PC-3 (cell line): ENCODE measurements around the gene SHANK3. TPM values are rescaled to one million over a fixed set of nuclear protein-coding genes. Genes with fewer than 3 reads are reported as not detected.
"Not testable (repeated sequence)": the region's sequence is repeated elsewhere in the genome, so short reads cannot be mapped to it uniquely, and the experiment has no call there.

Source experiments
- ATAC-seq: fragments of 200-7000 bp; cut with Tn5 transposase; 2 replicates; pipeline ENCODE4 v1.9.1; 2020; ENCODE audit warnings: mild to moderate bottlenecking, moderate library complexity
- BruUV-seq: library from RNA; stranded (reverse); fragments of 400-500 nt; replicated peaks from 2 replicates; lab custom pipeline; 2021; lab: Mats Ljungman, UMichigan
- CTCF ChIA-PET: fragments of 300-600 bp; sonication (Branson Sonifier 250); formaldehyde crosslinking; loops from one replicate; lab custom pipeline; 2022; ENCODE audit warnings: antibody characterized with exemption; lab: Charles Lee
- POLR2A ChIA-PET: fragments of 300-600 bp; sonication (Branson Sonifier 250); formaldehyde crosslinking; loops from one replicate; lab custom pipeline; 2022; ENCODE audit warnings: antibody characterized with exemption; ENCODE audit not compliant: unreplicated experiment; lab: Charles Lee
- DNase-seq: peaks from one replicate; pipeline ENCODE4 v3.0.0-alpha.2; 2015
- H2AFZ ChIP-seq: fragments of 300-600 bp; sonication (generic); 2 replicates; pipeline ENCODE4 v1.6.0; 2016; ENCODE audit warnings: antibody characterized with exemption, low read length
- H3F3A ChIP-seq: fragments of 300-600 bp; sonication (generic); one replicate; pipeline ENCODE4 v1.6.0; 2017; ENCODE audit warnings: antibody characterized with exemption, low read length, control low read depth, mild to moderate bottlenecking; ENCODE audit not compliant: unreplicated experiment
- H3K27ac ChIP-seq: fragments of 300-600 bp; sonication (generic); 2 replicates; pipeline ENCODE4 v1.5.1; 2016; ENCODE audit warnings: mild to moderate bottlenecking, low read length
- H3K27me3 ChIP-seq: fragments of 300-600 bp; sonication (generic); 2 replicates; pipeline ENCODE4 v1.6.1; 2016; ENCODE audit warnings: low read length, mixed read lengths
- H3K36me3 ChIP-seq: fragments of 300-600 bp; sonication (generic); 2 replicates; pipeline ENCODE4 v1.6.1; 2016; ENCODE audit warnings: low read depth, mixed run types, low read length, mixed read lengths
- H3K4me1 ChIP-seq: fragments of 300-600 bp; sonication (generic); 2 replicates; pipeline ENCODE4 v1.5.1; 2016; ENCODE audit warnings: low read length; ENCODE audit not compliant: insufficient read depth
- H3K4me2 ChIP-seq: fragments of 300-600 bp; sonication (generic); 2 replicates; pipeline ENCODE4 v1.6.0; 2016; ENCODE audit warnings: low read length
- H3K4me3 ChIP-seq: fragments of 300-600 bp; sonication (generic); 2 replicates; pipeline ENCODE4 v1.5.1; 2016; ENCODE audit warnings: mild to moderate bottlenecking, low read length, mixed read lengths
- H3K79me2 ChIP-seq: fragments of 300-600 bp; sonication (generic); 2 replicates; pipeline ENCODE4 v1.6.1; 2017; ENCODE audit warnings: low read length, mixed read lengths
- H3K9ac ChIP-seq: fragments of 300-600 bp; sonication (generic); 2 replicates; pipeline ENCODE4 v1.6.0; 2016; ENCODE audit warnings: mild to moderate bottlenecking, low read length
- H3K9me2 ChIP-seq: fragments of 300-600 bp; sonication (generic); replicated peaks from 2 replicates; pipeline ENCODE4 v1.6.1; 2016; ENCODE audit warnings: mixed run types, low read length, mixed read lengths
- H3K9me3 ChIP-seq: fragments of 300-600 bp; sonication (generic); 2 replicates; pipeline ENCODE4 v1.6.1; 2016; ENCODE audit warnings: low read length, mixed read lengths
- H4K20me1 ChIP-seq: fragments of 300-600 bp; sonication (generic); 2 replicates; pipeline ENCODE4 v1.6.1; 2016; ENCODE audit warnings: low read length, mixed read lengths
- EZH2 ChIP-seq: fragments of 300-600 bp; sonication (generic); IDR thresholded peaks from one replicate; pipeline ENCODE4 v1.6.1; 2017; ENCODE audit warnings: antibody characterized with exemption, mild to moderate bottlenecking, low read length; ENCODE audit not compliant: unreplicated experiment
- EZH2phosphoT487 ChIP-seq: fragments of 300-600 bp; sonication (generic); IDR thresholded peaks from 2 replicates; pipeline ENCODE4 v1.6.1; 2018; ENCODE audit warnings: mild to moderate bottlenecking, antibody characterized with exemption, low read length, borderline replicate concordance
- intact Hi-C: fragments of 100-400 bp; cut with micrococcal nuclease; formaldehyde crosslinking; loops from 2 replicates; pipeline ENCODE4 v1.9.0; 2023
- total RNA-seq: library from RNA; depleted of rRNA; stranded (reverse); fragments of >200 nt; gene quantifications from 2 replicates; pipeline ENCODE4 v1.2.3, GENCODE V29; 2014
- TF ChIP-seq, protein P1 (sequence below): fragments of 300-600 bp; sonication (generic); conservative IDR thresholded peaks from 2 replicates; pipeline ENCODE4 v1.5.1; 2017; ENCODE audit warnings: antibody characterized with exemption, low read depth, mild to moderate bottlenecking, low read length

The SHANK3 gene
- total RNA-seq, 1 experiment from 2014 or later, result 3.7 TPM

GRCh38 chr22:50657925-50658324, 14.7 kb upstream of the SHANK3 start:
- ATAC-seq, result no peak
- CTCF ChIA-PET, result no interaction called here

DNA sequence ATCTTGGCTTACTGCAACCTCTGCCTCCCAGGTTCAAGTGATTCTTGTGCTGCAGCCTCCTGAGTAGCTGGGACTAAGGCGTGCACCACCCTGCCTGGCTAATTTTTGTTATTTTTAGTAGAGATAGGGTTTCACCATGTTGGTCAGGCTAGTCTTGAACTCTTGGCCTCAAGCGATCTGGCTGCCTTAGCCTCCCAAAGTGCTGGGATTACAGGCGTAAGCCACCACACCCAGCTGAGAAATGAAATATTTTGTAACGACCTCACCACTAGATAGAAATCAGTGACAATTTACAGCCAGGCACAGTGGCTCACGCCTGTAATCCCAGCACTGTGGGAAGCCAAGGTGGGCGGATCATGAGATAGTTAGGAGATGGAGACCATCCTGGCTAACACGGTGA, 12.9 kb upstream of the SHANK3 start:
- H3K36me3 ChIP-seq, CTCF ChIA-PET, POLR2A ChIA-PET: not testable (repeated sequence)

More at GRCh38 chr22:50657925-50658324, 14.7 kb upstream of the SHANK3 start:
- no peak overlapping the region for H3K4me3 ChIP-seq
- no peak for TF ChIP-seq EZH2
- no peak for TF ChIP-seq EZH2phosphoT487
- peaks cover 19% of the 10 kb centered on the region for H3K4me1 ChIP-seq
- DNase-seq, result no peak
- H2AFZ ChIP-seq, result no peak overlapping the region
- no peak overlapping the region for H3K4me2 ChIP-seq
- H3K27me3 ChIP-seq, result no peaks in the 10 kb centered on the region
- H3K9ac ChIP-seq, result no peak overlapping the region
- H3K9me3 ChIP-seq, result no peaks in the 10 kb centered on the region
- BruUV-seq, result no TSS peak
- H3K36me3 ChIP-seq, result no peaks in the 10 kb centered on the region
- intact Hi-C loops, result no loop called here
- H3K9me2 ChIP-seq, result no peaks in the 10 kb centered on the region
- no peaks in the 10 kb centered on the region for H3F3A ChIP-seq
- POLR2A ChIA-PET, result no interaction called here
- H3K27ac ChIP-seq, result no peak overlapping the region
- no peaks in the 10 kb centered on the region for H3K79me2 ChIP-seq
- no peaks in the 10 kb centered on the region for H4K20me1 ChIP-seq

GRCh38 chr22:50660306-50660705, 12.3 kb upstream of the SHANK3 start:
- Histone ChIP-seq H3K9me2 (no peaks in the 10 kb centered on the region), H4K20me1 (no peaks in the 10 kb centered on the region), H3K9ac (no peak overlapping the region), H3K36me3 (no peaks in the 10 kb centered on the region), H3K4me2 (no peak overlapping the region), H3K27me3 (no peaks in the 10 kb centered on the region), H3K4me1 (peaks cover 19% of the 10 kb centered on the region), H3K4me3 (no peak overlapping the region), H3K9me3 (no peaks in the 10 kb centered on the region), H3K79me2 (no peaks in the 10 kb centered on the region), H2AFZ (no peak overlapping the region), H3F3A (no peaks in the 10 kb centered on the region), H3K27ac (no peak overlapping the region)
- ATAC-seq (no peak), DNase-seq (no peak)
- ChIA-PET POLR2A (no interaction called here), CTCF (no interaction called here)
- intact Hi-C loops, result no loop called here
- TF ChIP-seq, protein P1, sequence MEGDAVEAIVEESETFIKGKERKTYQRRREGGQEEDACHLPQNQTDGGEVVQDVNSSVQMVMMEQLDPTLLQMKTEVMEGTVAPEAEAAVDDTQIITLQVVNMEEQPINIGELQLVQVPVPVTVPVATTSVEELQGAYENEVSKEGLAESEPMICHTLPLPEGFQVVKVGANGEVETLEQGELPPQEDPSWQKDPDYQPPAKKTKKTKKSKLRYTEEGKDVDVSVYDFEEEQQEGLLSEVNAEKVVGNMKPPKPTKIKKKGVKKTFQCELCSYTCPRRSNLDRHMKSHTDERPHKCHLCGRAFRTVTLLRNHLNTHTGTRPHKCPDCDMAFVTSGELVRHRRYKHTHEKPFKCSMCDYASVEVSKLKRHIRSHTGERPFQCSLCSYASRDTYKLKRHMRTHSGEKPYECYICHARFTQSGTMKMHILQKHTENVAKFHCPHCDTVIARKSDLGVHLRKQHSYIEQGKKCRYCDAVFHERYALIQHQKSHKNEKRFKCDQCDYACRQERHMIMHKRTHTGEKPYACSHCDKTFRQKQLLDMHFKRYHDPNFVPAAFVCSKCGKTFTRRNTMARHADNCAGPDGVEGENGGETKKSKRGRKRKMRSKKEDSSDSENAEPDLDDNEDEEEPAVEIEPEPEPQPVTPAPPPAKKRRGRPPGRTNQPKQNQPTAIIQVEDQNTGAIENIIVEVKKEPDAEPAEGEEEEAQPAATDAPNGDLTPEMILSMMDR, result no peak
- no peak for TF ChIP-seq EZH2phosphoT487
- no peak for TF ChIP-seq EZH2
- BruUV-seq, result no TSS peak

More for the DNA sequence above, 12.9 kb upstream of the SHANK3 start:
- H3K27ac ChIP-seq, H3K9ac ChIP-seq, H3K9me2 ChIP-seq, H3F3A ChIP-seq, H3K27me3 ChIP-seq, H3K4me2 ChIP-seq, H4K20me1 ChIP-seq, intact Hi-C loops, H3K4me3 ChIP-seq, H3K79me2 ChIP-seq, H2AFZ ChIP-seq, ATAC-seq, BruUV-seq, H3K9me3 ChIP-seq, DNase-seq: not testable (repeated sequence)
- peaks cover 19% of the 10 kb centered on the region for H3K4me1 ChIP-seq

DNA sequence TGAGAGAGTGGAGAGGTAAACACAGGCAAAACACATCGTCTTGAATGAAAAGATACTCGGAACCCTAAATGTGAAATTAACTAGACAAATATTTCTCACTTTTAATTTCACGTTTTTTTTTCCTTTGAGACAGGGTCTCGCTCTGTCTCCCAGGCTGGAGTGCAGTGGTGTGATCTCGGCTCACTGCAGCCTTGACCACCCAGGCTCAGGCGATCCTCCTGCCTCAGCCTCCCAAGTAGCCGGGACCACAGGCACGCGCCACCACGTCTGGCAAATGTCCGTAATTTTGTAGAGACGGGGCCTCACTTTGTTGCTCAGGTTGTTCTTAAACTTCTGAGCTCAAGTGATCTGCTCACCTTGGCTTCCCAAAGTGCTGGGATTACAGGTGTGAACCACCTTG, 7.4 kb upstream of the SHANK3 start:
- Histone ChIP-seq H3K27me3 (no peaks in the 10 kb centered on the region), H3K9me2 (no peaks in the 10 kb centered on the region), H3K27ac (no peak overlapping the region), H3K9me3 (no peaks in the 10 kb centered on the region), H3F3A (no peaks in the 10 kb centered on the region), H3K4me3 (no peak overlapping the region), H4K20me1 (no peaks in the 10 kb centered on the region), H3K79me2 (no peaks in the 10 kb centered on the region), H3K4me2 (no peak overlapping the region), H3K4me1 (no peaks in the 10 kb centered on the region), H3K36me3 (no peaks in the 10 kb centered on the region), H3K9ac (no peak overlapping the region), H2AFZ (no peak overlapping the region)
- intact Hi-C loops, result no loop called here
- ATAC-seq, result no peak
- CTCF ChIA-PET, result no interaction called here
- TF ChIP-seq EZH2 (no peak), EZH2phosphoT487 (no peak)
- TF ChIP-seq, protein P1, result no peak
- no TSS peak for BruUV-seq
- no peak for DNase-seq
- POLR2A ChIA-PET, result no interaction called here
